Measurements from ENCODE around the gene FNBP1L. TPM values are rescaled to one million over a fixed set of nuclear protein-coding genes. Genes with fewer than 3 reads are reported as not detected.

FNBP1L gene
- total RNA-seq, 1 experiment from 2014 or later = 119 TPM

DNA sequence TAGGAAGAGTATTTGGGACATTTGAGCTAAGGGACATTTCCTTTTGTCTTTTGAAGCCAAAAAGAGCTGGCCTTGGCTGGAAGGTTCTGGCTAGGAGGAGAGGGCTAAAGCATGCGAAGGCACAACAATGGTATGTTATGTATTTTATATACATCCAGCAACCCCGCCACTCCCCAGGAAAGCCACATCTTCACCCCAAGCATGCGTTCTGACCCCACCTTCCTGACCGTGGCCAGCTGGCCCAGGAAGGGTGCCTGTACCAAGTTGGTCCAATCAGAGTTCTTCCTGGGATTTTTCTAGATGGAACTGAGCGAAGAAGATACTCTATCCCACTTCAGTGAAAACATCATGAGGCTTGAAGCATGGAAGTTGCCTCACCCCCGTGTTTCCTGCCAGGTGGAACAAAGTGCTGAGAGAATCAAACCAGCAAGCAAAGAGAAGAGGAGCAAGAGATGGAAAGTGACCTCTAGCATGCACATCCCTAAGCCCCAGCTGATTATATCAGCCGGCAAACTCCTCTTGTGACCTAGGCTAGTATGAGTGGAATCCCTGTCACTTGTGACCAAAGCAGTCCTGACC is 151.0 kb downstream of the FNBP1L start:
- H3K4me1 Mint-ChIP-seq = peaks cover 35 to 44% of the 10 kb centered on the region in 2 experiments

More for the DNA sequence above, 151.0 kb downstream of the FNBP1L start:
- H4K5ac ChIP-seq (ENCODE audit: insufficient read length, low read depth, low read length) = no peak overlapping the region
- H4K91ac ChIP-seq (ENCODE audit: insufficient read length, low read depth, low read length) = no peak overlapping the region
- no CpG with 5 or more reads among the region's 7 CpGs for WGBS (ENCODE audit: extremely low coverage, insufficient read length, low lambda C conversion rate)
- no peaks in the 10 kb centered on the region for H3K23me2 ChIP-seq (ENCODE audit: insufficient read length, low read depth, low read length, poor library complexity, severe bottlenecking)
- no peak overlapping the region for H3K23ac ChIP-seq (ENCODE audit: insufficient read length, low read depth, low read length)
- no peak for DNase-seq
- no peak overlapping the region for H2AFZ ChIP-seq (ENCODE audit: low read length)
- no peak overlapping the region for H4K8ac ChIP-seq (replicated peaks; ENCODE audit: insufficient read length, low read depth, low read length)
- Mint-ChIP-seq H3K27ac (peak overlapping the region in 1 of 3 experiments; percentile 82; a peak in 3 of 7 replicates), H3K27me3 (ENCODE audit: low read depth) (no peaks in the 10 kb centered on the region), H3K36me3 (ENCODE audit: insufficient read depth in 1 of 3, low read depth in 3 of 3) (no peaks in the 10 kb centered on the region; a peak in 1 of 7 replicates), H3K9me3 (no peaks in the 10 kb centered on the region; a peak in 1 of 5 replicates), H3K4me3 (no peak overlapping the region)
- H2AK5ac ChIP-seq (ENCODE audit: insufficient read length, low read length) = no peak overlapping the region
- no peak overlapping the region for H2BK15ac ChIP-seq (ENCODE audit: low read depth, low read length)
- H3K18ac ChIP-seq (ENCODE audit: insufficient read length, low read depth, low read length) = no peak overlapping the region
- no peaks in the 10 kb centered on the region for H3K79me2 ChIP-seq (ENCODE audit: insufficient read depth, low read length)
- no peak overlapping the region for H3T11ph ChIP-seq (ENCODE audit: low read length)
- no peak overlapping the region for H3K56ac ChIP-seq (ENCODE audit: insufficient read length, low read depth, low read length)
- no peak overlapping the region for H2BK20ac ChIP-seq (ENCODE audit: low read depth, low read length, poor library complexity, severe bottlenecking)
- H2BK120ac ChIP-seq (ENCODE audit: low read depth, low read length, poor library complexity, severe bottlenecking) = no peak overlapping the region
- TF ChIP-seq, protein P1, sequence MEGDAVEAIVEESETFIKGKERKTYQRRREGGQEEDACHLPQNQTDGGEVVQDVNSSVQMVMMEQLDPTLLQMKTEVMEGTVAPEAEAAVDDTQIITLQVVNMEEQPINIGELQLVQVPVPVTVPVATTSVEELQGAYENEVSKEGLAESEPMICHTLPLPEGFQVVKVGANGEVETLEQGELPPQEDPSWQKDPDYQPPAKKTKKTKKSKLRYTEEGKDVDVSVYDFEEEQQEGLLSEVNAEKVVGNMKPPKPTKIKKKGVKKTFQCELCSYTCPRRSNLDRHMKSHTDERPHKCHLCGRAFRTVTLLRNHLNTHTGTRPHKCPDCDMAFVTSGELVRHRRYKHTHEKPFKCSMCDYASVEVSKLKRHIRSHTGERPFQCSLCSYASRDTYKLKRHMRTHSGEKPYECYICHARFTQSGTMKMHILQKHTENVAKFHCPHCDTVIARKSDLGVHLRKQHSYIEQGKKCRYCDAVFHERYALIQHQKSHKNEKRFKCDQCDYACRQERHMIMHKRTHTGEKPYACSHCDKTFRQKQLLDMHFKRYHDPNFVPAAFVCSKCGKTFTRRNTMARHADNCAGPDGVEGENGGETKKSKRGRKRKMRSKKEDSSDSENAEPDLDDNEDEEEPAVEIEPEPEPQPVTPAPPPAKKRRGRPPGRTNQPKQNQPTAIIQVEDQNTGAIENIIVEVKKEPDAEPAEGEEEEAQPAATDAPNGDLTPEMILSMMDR (conservative IDR thresholded peaks at IDR 0.05) = no peak
- H3K79me1 ChIP-seq (ENCODE audit: insufficient read depth, low read depth, low read length, poor library complexity, severe bottlenecking) = no peaks in the 10 kb centered on the region
- H4K20me1 ChIP-seq (ENCODE audit: control insufficient read depth, insufficient read depth, insufficient read length) = no peaks in the 10 kb centered on the region
- no peak overlapping the region for H3K4ac ChIP-seq (ENCODE audit: low read depth, low read length)
- no peaks in the 10 kb centered on the region for H3K27me3 ChIP-seq (ENCODE audit: insufficient read depth, low read length)
- no peak overlapping the region for H3K9ac ChIP-seq (ENCODE audit: extremely low read depth, insufficient read length, low read length)
- no peak overlapping the region for H3K14ac ChIP-seq (ENCODE audit: insufficient read depth, low read length)
- peaks cover 14% of the 10 kb centered on the region for H3K4me1 ChIP-seq (ENCODE audit: insufficient read depth, low read length)
- no peak overlapping the region for H2BK12ac ChIP-seq (ENCODE audit: insufficient read length, low read depth, low read length)
- no peak overlapping the region for H3K27ac ChIP-seq (ENCODE audit: insufficient read length, low read depth, low read length)
- no peak overlapping the region for H3K4me2 ChIP-seq (ENCODE audit: insufficient read depth, insufficient read length, low read length)
- no peaks in the 10 kb centered on the region for H3K9me3 ChIP-seq (ENCODE audit: control insufficient read depth, low read depth, low read length)
- H2BK5ac ChIP-seq (ENCODE audit: insufficient read length, low read length) = no peak overlapping the region
